H1 (cell line): ENCODE measurements around the gene MYMX. TPM values are rescaled to one million over a fixed set of nuclear protein-coding genes. Genes with fewer than 3 reads are reported as not detected.

Source experiments
- ASH2L ChIP-seq: fragments of 200-600, 300-600 bp; sonication (generic); IDR thresholded peaks from one replicate; pipeline ENCODE4 v1.7.1; 2017; ENCODE audit warnings: low read length
- CHD2 ChIP-seq: IDR thresholded peaks from 2 replicates; pipeline ENCODE4 v1.6.1; 2012; ENCODE audit warnings: low read length, improper control_type of control experiment
- FOSL1 ChIP-seq: IDR thresholded peaks from 2 replicates; pipeline ENCODE4 v1.6.1; 2011; ENCODE audit warnings: mild to moderate bottlenecking, low read depth, low read length, moderate library complexity; ENCODE audit not compliant: insufficient read depth
- HDAC2 ChIP-seq, 2 experiments: fragments of 300-600 bp in 1 of 2; sonication (generic) in 1 of 2; IDR thresholded peaks; 2 replicates each; pipeline ENCODE4 v1.6.1; 2011 to 2012; ENCODE audit warnings: low read depth in 2 of 2, low read length in 2 of 2, mild to moderate bottlenecking in 2 of 2, moderate library complexity in 2 of 2, borderline replicate concordance in 1 of 2, inconsistent platforms in 1 of 2
- HDAC6 ChIP-seq: IDR thresholded peaks from one replicate; pipeline ENCODE4 v1.7.1; 2012; ENCODE audit warnings: low read depth, mild to moderate bottlenecking, inconsistent platforms, low read length, moderate library complexity
- JUN ChIP-seq: IDR thresholded peaks from 2 replicates; pipeline ENCODE4 v1.6.1; 2011; ENCODE audit warnings: low read depth, mild to moderate bottlenecking, improper control_type of control experiment, low read length
- JUND ChIP-seq: IDR thresholded peaks from 2 replicates; pipeline ENCODE4 v1.6.1; 2011; ENCODE audit warnings: mild to moderate bottlenecking, improper control_type of control experiment, low read length
- KDM1A ChIP-seq: fragments of 200-600, 300-600 bp; sonication (generic); IDR thresholded peaks from 2 replicates; pipeline ENCODE4 v1.7.1; 2016; ENCODE audit warnings: mild to moderate bottlenecking, low read length, borderline replicate concordance
- KDM5A ChIP-seq: fragments of 200-600 bp; IDR thresholded peaks from 2 replicates; pipeline ENCODE4 v1.7.1; 2012; ENCODE audit warnings: mild to moderate bottlenecking, low read length, inconsistent platforms, mixed read lengths
- MAFK ChIP-seq: IDR thresholded peaks from 2 replicates; pipeline ENCODE4 v1.6.1; 2012; ENCODE audit warnings: low read depth, mild to moderate bottlenecking, improper control_type of control experiment, low read length
- NANOG ChIP-seq: IDR thresholded peaks from 2 replicates; pipeline ENCODE4 v1.6.1; 2011; ENCODE audit warnings: low read length, low read depth, mild to moderate bottlenecking, inconsistent platforms; ENCODE audit not compliant: insufficient read depth, poor library complexity, severe bottlenecking
- PHF8 ChIP-seq: fragments of 200-600 bp; sonication (generic); conservative IDR thresholded peaks from 2 replicates; pipeline ENCODE4 v1.7.1; 2012; ENCODE audit warnings: low read depth, mild to moderate bottlenecking, inconsistent platforms, low read length, moderate library complexity
- POLR2A ChIP-seq, 2 experiments: IDR thresholded peaks; 1 replicate in 1 of 2; 2 replicates in 1 of 2; pipeline ENCODE4 v1.6.1; 2011; ENCODE audit warnings: low read depth in 2 of 2, low read length in 2 of 2, mild to moderate bottlenecking in 2 of 2; ENCODE audit errors: control extremely low read depth in 1 of 2
- POLR2AphosphoS5 ChIP-seq: IDR thresholded peaks from 2 replicates; pipeline ENCODE4 v1.6.1; 2011; ENCODE audit warnings: low read depth, low read length
- RFX5 ChIP-seq: IDR thresholded peaks from 2 replicates; pipeline ENCODE4 v1.6.1; 2011; ENCODE audit warnings: low read depth, low read length, improper control_type of control experiment, borderline replicate concordance
- SIX5 ChIP-seq: IDR thresholded peaks from 2 replicates; pipeline ENCODE4 v1.6.1; 2011; ENCODE audit warnings: mild to moderate bottlenecking, low read depth, low read length
- SP2 ChIP-seq: IDR thresholded peaks from 2 replicates; pipeline ENCODE4 v1.6.1; 2012; ENCODE audit warnings: mild to moderate bottlenecking, low read length, inconsistent platforms
- SUZ12 ChIP-seq: fragments of 200-600 bp; sonication (generic); IDR thresholded peaks from 2 replicates; pipeline ENCODE4 v1.6.1; 2012; ENCODE audit warnings: mild to moderate bottlenecking, inconsistent platforms, low read length, moderate library complexity, mixed read lengths
- TCF12 ChIP-seq: IDR thresholded peaks from 2 replicates; pipeline ENCODE4 v1.6.1; 2011; ENCODE audit warnings: low read depth, mild to moderate bottlenecking, low read length
- ZNF274 ChIP-seq: IDR thresholded peaks from 2 replicates; pipeline ENCODE4 v1.7.0; 2012; ENCODE audit warnings: low read length, borderline replicate concordance; ENCODE audit errors: extremely low read depth
- polyA plus RNA-seq, 7 experiments: library from polyadenylated mRNA; depleted of rRNA in 3 of 7; stranded (reverse) in 5 of 7; unstranded in 2 of 7; fragments of >200 nt in 5 of 7; fragments of 200-250 nt in 2 of 7; gene quantifications; 1 replicate in 5 of 7; 2 replicates in 1 of 7; 4 replicates in 1 of 7; pipeline versions ENCODE4 v1.2.1 to v1.2.3, GENCODE V29; 2011 to 2013; ENCODE audit warnings: missing spikeins in 2 of 7, mixed read lengths in 2 of 7
- total RNA-seq: library from RNA; stranded (reverse); fragmentation: NEBNext Ultra II Directional; extraction: Animal tissue kit (Norgen Biotek cat#: 25700); gene quantifications from 2 replicates; pipeline ENCODE4 v1.2.1, GENCODE V29; 2021
- TF ChIP-seq, protein P1 (sequence below): IDR thresholded peaks from 2 replicates; pipeline ENCODE4 v1.6.1; 2012; ENCODE audit warnings: inconsistent platforms

MYMX gene
- total and polyA plus RNA-seq, 2 of the 8 experiments (the other 6 are each of a cell fraction or from before 2014, with no cell fraction given), result 4.7 to 6.9 TPM

DNA sequence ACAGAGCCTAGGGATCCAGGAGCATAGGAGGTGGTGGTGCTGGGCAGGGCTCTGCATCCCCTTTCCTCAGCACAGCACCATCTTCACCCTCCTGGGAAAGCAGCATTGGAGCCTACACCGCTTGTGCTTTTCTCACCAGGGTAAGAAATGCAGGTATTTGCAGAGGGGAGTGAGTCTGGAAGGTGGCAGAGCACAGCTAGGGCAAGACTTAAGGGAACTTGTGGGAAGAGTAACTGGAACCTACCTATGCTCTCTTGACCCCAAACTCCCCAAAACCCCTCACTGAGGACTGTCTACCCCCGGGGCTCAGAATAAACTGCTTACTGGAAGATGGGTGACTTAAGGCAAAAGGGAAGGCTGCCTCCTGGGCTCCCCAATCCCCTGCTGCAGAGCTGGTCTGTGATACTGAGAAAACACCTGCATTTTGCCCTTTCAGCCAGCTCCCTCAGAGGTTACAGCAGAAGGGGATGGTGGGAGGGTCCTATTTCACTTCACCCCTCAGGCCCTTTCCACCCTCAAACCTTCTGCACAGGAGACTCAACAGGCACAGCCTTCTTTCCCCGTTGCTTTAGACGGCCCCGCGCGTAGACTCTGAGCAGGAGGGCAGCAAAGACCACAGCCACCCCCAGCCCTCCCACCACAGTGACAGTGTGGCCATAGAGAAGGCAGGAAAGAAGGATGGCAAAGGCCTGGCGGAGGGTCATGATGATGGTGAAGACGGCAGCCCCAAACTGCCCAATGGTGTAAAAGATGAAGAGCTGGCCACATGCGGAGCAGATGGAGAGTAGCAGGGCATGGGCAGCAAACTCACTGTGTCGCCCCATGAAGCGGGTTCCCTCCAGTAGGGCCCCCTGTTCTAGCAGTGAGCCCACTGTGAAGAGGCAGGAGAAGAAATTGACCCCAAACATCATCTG is 37.7 kb downstream of the MYMX start (continued):
- TF ChIP-seq TCF12 (no peak), JUND (no peak), POLR2A (IDR thresholded peaks at IDR 0.05; ENCODE audit: control extremely low read depth in 1 of 2, low read depth in 2 of 2, low read length in 2 of 2) (peak in 1 of 2 experiments; percentile 95; a peak in 2 of 3 replicates), NANOG (no peak), HDAC6 (no peak), PHF8 (no peak), KDM5A (no peak), SIX5 (no peak), SUZ12 (no peak), RFX5 (no peak), MAFK (no peak), POLR2AphosphoS5 (peak; percentile 90), KDM1A (no peak), JUN (no peak), ASH2L (no peak), SP2 (no peak), ZNF274 (no peak), FOSL1 (no peak), HDAC2 (IDR thresholded peaks at IDR 0.05; ENCODE audit: borderline replicate concordance in 1 of 2, low read depth in 2 of 2, low read length in 2 of 2) (no peak), CHD2 (peak; percentile 22; the same call in 1 of the 2 replicates)
- TF ChIP-seq, protein P1, sequence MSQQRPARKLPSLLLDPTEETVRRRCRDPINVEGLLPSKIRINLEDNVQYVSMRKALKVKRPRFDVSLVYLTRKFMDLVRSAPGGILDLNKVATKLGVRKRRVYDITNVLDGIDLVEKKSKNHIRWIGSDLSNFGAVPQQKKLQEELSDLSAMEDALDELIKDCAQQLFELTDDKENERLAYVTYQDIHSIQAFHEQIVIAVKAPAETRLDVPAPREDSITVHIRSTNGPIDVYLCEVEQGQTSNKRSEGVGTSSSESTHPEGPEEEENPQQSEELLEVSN, result no peak
- TF ChIP-seq, all 59 proteins: peak for 10
